ENCODE measurements around the gene SNTG2. TPM values are rescaled to one million over a fixed set of nuclear protein-coding genes. Genes with fewer than 3 reads are reported as not detected.

Gene SNTG2
- total RNA-seq, 1 donor from 2014 or later, result 1.9 TPM

GRCh38 chr2:925711-926110, 24.9 kb upstream of the SNTG2 start:
- Mint-ChIP-seq H3K4me3 (ENCODE audit: unreplicated experiment) (no peak overlapping the region), H3K9me3 (ENCODE audit: unreplicated experiment) (peaks cover 4% of the 10 kb centered on the region), H3K36me3 (ENCODE audit: low read depth, unreplicated experiment) (no peaks in the 10 kb centered on the region), H3K27ac (ENCODE audit: unreplicated experiment) (no peak overlapping the region), H3K4me1 (ENCODE audit: low read depth, unreplicated experiment) (peaks cover 7% of the 10 kb centered on the region), H3K27me3 (ENCODE audit: low read depth, unreplicated experiment) (peaks cover 27% of the 10 kb centered on the region)
- Histone ChIP-seq H3K9me3 (ENCODE audit: insufficient read depth, low read depth, low read length) (peaks cover 4% of the 10 kb centered on the region), H3K4me2 (ENCODE audit: low read length) (no peak overlapping the region), H4K20me1 (ENCODE audit: insufficient read depth, low read length) (no peaks in the 10 kb centered on the region), H3K79me2 (ENCODE audit: insufficient read depth, low read length) (no peaks in the 10 kb centered on the region), H3K36me3 (ENCODE audit: insufficient read depth, low read length) (no peaks in the 10 kb centered on the region), H3K4me3 (ENCODE audit: insufficient read depth, low read depth, low read length) (no peak overlapping the region), H3K9ac (ENCODE audit: low read length) (no peak overlapping the region), H3K27me3 (ENCODE audit: insufficient read depth, low read length) (no peaks in the 10 kb centered on the region), H3K4me1 (ENCODE audit: insufficient read depth, low read length) (no peaks in the 10 kb centered on the region), H3K27ac (ENCODE audit: low read depth, low read length) (no peak overlapping the region), H2AFZ (ENCODE audit: low read depth, low read length) (no peak overlapping the region)
- FAIRE-seq, result no peak
- TF ChIP-seq, protein P1, sequence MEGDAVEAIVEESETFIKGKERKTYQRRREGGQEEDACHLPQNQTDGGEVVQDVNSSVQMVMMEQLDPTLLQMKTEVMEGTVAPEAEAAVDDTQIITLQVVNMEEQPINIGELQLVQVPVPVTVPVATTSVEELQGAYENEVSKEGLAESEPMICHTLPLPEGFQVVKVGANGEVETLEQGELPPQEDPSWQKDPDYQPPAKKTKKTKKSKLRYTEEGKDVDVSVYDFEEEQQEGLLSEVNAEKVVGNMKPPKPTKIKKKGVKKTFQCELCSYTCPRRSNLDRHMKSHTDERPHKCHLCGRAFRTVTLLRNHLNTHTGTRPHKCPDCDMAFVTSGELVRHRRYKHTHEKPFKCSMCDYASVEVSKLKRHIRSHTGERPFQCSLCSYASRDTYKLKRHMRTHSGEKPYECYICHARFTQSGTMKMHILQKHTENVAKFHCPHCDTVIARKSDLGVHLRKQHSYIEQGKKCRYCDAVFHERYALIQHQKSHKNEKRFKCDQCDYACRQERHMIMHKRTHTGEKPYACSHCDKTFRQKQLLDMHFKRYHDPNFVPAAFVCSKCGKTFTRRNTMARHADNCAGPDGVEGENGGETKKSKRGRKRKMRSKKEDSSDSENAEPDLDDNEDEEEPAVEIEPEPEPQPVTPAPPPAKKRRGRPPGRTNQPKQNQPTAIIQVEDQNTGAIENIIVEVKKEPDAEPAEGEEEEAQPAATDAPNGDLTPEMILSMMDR (IDR thresholded peaks at IDR 0.05; ENCODE audit: insufficient read depth, low read depth, low read length), result no peak
- no peak for TF ChIP-seq EZH2 (IDR thresholded peaks at IDR 0.05; ENCODE audit: insufficient read depth, low read length)
- no peak for DNase-seq (ENCODE audit: low read depth)

DNA sequence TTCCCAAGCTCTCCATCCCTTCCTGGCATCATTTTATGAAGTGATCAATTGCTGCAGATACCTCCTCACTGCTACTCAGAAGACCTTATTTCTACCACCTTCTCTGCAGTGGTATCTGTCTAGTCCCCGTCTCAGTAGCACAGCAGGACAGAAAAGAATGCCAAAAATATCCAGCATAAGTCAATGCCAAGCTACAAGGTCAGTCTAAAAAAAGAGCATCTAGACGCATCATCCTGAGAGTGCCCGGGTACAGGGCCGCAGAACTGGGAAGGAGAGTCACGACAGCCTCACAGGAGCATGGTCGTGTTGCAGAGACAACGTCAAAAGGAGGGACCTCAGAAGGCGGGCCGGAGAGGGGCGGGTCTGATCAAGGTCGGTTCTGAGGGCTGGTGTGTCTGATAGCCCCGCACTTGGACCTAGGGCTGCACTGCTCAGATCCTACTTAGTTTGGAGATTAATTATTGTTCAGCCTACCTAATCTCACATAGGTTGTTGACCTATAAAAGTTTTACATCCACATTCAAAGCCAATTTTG, 24.3 kb upstream of the SNTG2 start:
- Histone ChIP-seq H3K36me3 (ENCODE audit: insufficient read depth, low read length) (no peaks in the 10 kb centered on the region), H3K79me2 (ENCODE audit: insufficient read depth, low read length) (no peaks in the 10 kb centered on the region), H3K9me3 (ENCODE audit: insufficient read depth, low read depth, low read length) (peaks cover 4% of the 10 kb centered on the region), H3K27me3 (ENCODE audit: insufficient read depth, low read length) (no peaks in the 10 kb centered on the region), H3K27ac (ENCODE audit: low read depth, low read length) (no peak overlapping the region), H3K9ac (ENCODE audit: low read length) (no peak overlapping the region), H3K4me2 (ENCODE audit: low read length) (no peak overlapping the region), H3K4me3 (ENCODE audit: insufficient read depth, low read depth, low read length) (no peak overlapping the region), H2AFZ (ENCODE audit: low read depth, low read length) (no peak overlapping the region), H3K4me1 (ENCODE audit: insufficient read depth, low read length) (no peaks in the 10 kb centered on the region), H4K20me1 (ENCODE audit: insufficient read depth, low read length) (no peaks in the 10 kb centered on the region)
- H3K36me3 Mint-ChIP-seq (ENCODE audit: low read depth, unreplicated experiment), result no peaks in the 10 kb centered on the region
- H3K27me3 Mint-ChIP-seq (ENCODE audit: low read depth, unreplicated experiment), result peaks cover 27% of the 10 kb centered on the region
- H3K4me3 Mint-ChIP-seq (ENCODE audit: unreplicated experiment), result no peak overlapping the region
- H3K27ac Mint-ChIP-seq (ENCODE audit: unreplicated experiment), result no peak overlapping the region
- TF ChIP-seq, protein P1 (IDR thresholded peaks at IDR 0.05; ENCODE audit: insufficient read depth, low read depth, low read length), result no peak
- TF ChIP-seq EZH2 (IDR thresholded peaks at IDR 0.05; ENCODE audit: insufficient read depth, low read length), result no peak
- H3K4me1 Mint-ChIP-seq (ENCODE audit: low read depth, unreplicated experiment), result peaks cover 7% of the 10 kb centered on the region
- no peak for DNase-seq (ENCODE audit: low read depth)
- FAIRE-seq, result no peak
- peaks cover 4% of the 10 kb centered on the region for H3K9me3 Mint-ChIP-seq (ENCODE audit: unreplicated experiment)

- H3K27ac Mint-ChIP-seq (ENCODE audit: unreplicated experiment), result no peak overlapping the region
- peaks cover 4% of the 10 kb centered on the region for H3K9me3 Mint-ChIP-seq (ENCODE audit: unreplicated experiment)
- no peaks in the 10 kb centered on the region for H3K36me3 Mint-ChIP-seq (ENCODE audit: low read depth, unreplicated experiment)
Observed at GRCh38 chr2:926896-927295, 23.8 kb upstream of the SNTG2 start.

More at GRCh38 chr2:926896-927295, 23.8 kb upstream of the SNTG2 start:
- no peaks in the 10 kb centered on the region for H3K79me2 ChIP-seq (ENCODE audit: insufficient read depth, low read length)
- peaks cover 4% of the 10 kb centered on the region for H3K9me3 ChIP-seq (ENCODE audit: insufficient read depth, low read depth, low read length)
- DNase-seq (ENCODE audit: low read depth), result no peak
- no peak overlapping the region for H3K4me2 ChIP-seq (ENCODE audit: low read length)
- no peak for TF ChIP-seq EZH2 (IDR thresholded peaks at IDR 0.05; ENCODE audit: insufficient read depth, low read length)
- TF ChIP-seq, protein P1 (IDR thresholded peaks at IDR 0.05; ENCODE audit: insufficient read depth, low read depth, low read length), result no peak
- H3K4me1 ChIP-seq (ENCODE audit: insufficient read depth, low read length), result no peaks in the 10 kb centered on the region
- no peak for FAIRE-seq
- no peak overlapping the region for H3K9ac ChIP-seq (ENCODE audit: low read length)
- no peak overlapping the region for H3K27ac ChIP-seq (ENCODE audit: low read depth, low read length)
- H4K20me1 ChIP-seq (ENCODE audit: insufficient read depth, low read length), result no peaks in the 10 kb centered on the region
- Mint-ChIP-seq H3K4me3 (ENCODE audit: unreplicated experiment) (no peak overlapping the region), H3K27me3 (ENCODE audit: low read depth, unreplicated experiment) (peaks cover 25% of the 10 kb centered on the region), H3K4me1 (ENCODE audit: low read depth, unreplicated experiment) (peaks cover 7% of the 10 kb centered on the region)
- no peaks in the 10 kb centered on the region for H3K36me3 ChIP-seq (ENCODE audit: insufficient read depth, low read length)
- H3K4me3 ChIP-seq (ENCODE audit: insufficient read depth, low read depth, low read length), result no peak overlapping the region
- H2AFZ ChIP-seq (ENCODE audit: low read depth, low read length), result no peak overlapping the region
- H3K27me3 ChIP-seq (ENCODE audit: insufficient read depth, low read length), result no peaks in the 10 kb centered on the region
